NCI-H446 (cell line): ENCODE results near the gene SHQ1.
"Not testable (repeated sequence)": the region's sequence is repeated elsewhere in the genome, so short reads cannot be mapped to it uniquely, and the experiment has no call there.

Source experiments
- DNase-seq, 2 experiments: peaks; one replicate each; lab custom pipeline; 2025; lab: John Stamatoyannopoulos, UW

SHQ1 gene

DNA sequence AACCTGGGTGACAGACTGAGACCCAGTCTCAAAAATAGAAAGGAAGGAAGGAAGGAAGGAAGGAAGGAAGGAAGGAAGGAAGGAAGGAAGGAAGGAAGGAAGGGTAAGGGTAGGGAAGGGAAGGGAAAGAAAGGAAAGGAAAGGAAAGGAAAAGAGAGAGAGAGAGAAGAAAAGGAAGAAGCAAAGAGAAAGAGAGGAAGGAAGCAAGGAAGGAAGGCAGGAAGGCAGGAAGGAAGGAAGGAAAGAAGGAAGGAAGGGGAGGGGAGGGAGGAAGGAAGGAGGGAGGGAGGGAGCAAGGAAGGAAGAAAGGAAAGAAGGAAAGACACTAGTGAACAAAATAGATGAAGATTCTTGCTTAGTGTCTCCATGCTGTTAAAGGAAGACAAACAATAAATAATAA is 129.1 kb downstream of the SHQ1 start:
- DNase-seq, result no peak

- not testable (repeated sequence) for DNase-seq
These were observed 134.1 kb downstream of the SHQ1 start for GRCh38 chr3:72714135-72714534.

- DNase-seq, result not testable (repeated sequence)
These were observed 137.8 kb downstream of the SHQ1 start for GRCh38 chr3:72710471-72710870.

GRCh38 chr3:72708441-72708840 is 139.8 kb downstream of the SHQ1 start:
- DNase-seq, result no peak

GRCh38 chr3:72702997-72703396 is 145.2 kb downstream of the SHQ1 start:
- no peak for DNase-seq

GRCh38 chr3:72702390-72702789 is 145.9 kb downstream of the SHQ1 start:
- no peak for DNase-seq

- DNase-seq, result no peak
These were observed 148.1 kb downstream of the SHQ1 start for GRCh38 chr3:72700106-72700505.

DNA sequence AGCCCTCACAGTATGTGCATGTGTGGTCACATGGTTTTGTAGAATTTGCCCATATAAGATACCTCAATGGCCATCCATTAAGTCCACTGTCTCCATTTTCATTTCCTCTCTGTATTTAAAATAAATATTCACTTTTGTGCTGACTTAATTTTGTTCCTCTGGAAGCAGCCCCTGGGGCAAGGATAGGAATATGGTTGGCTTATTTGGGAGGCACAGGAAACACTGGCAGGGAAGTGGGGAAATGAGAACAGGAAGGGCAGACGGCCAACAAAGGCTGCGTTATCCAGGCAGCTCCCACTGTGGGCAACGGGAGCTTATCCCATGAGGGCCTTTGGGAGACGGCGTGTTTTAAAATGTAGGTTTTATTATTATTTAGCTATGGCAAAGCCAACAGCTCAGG is 148.6 kb downstream of the SHQ1 start:
- no peak for DNase-seq
